ENCODE results near the gene CASQ1. TPM values are rescaled to one million over a fixed set of nuclear protein-coding genes. Genes with fewer than 3 reads are reported as not detected.

CASQ1 gene
- total RNA-seq, 1 donor from 2014 or later: 0.26 TPM

DNA sequence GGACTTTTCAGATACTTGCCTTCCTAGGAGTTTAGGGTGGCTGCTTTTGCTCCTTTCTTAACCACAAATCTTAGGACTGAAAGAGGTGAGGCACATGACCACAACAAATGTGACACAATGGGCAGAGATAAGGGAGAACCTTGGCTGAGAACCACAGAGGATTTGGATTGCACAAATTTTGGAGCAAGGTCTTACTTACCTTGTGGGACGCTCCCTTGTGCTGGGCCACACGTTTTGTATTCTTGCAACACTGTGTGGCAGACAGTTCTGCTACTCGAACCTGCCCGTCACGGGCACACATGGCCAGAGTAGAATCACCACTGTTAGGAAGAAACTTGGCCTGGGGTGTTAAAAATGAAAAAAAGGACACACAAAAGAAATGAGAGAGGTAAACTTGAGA lies 48.0 kb downstream of the CASQ1 start:
- Mint-ChIP-seq H3K27me3 (ENCODE audit: low read depth) (no peaks in the 10 kb centered on the region), H3K4me3 (no peak overlapping the region), H3K36me3 (ENCODE audit: low read depth) (peaks cover 6% of the 10 kb centered on the region), H3K4me1 (no peaks in the 10 kb centered on the region), H3K27ac (ENCODE audit: unreplicated experiment) (no peak overlapping the region), H3K9me3 (no peaks in the 10 kb centered on the region)
- TF ChIP-seq, protein P1, sequence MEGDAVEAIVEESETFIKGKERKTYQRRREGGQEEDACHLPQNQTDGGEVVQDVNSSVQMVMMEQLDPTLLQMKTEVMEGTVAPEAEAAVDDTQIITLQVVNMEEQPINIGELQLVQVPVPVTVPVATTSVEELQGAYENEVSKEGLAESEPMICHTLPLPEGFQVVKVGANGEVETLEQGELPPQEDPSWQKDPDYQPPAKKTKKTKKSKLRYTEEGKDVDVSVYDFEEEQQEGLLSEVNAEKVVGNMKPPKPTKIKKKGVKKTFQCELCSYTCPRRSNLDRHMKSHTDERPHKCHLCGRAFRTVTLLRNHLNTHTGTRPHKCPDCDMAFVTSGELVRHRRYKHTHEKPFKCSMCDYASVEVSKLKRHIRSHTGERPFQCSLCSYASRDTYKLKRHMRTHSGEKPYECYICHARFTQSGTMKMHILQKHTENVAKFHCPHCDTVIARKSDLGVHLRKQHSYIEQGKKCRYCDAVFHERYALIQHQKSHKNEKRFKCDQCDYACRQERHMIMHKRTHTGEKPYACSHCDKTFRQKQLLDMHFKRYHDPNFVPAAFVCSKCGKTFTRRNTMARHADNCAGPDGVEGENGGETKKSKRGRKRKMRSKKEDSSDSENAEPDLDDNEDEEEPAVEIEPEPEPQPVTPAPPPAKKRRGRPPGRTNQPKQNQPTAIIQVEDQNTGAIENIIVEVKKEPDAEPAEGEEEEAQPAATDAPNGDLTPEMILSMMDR (conservative IDR thresholded peaks at IDR 0.05): no peak
- DNase-seq (ENCODE audit: low read depth, low spot score): no peak

DNA sequence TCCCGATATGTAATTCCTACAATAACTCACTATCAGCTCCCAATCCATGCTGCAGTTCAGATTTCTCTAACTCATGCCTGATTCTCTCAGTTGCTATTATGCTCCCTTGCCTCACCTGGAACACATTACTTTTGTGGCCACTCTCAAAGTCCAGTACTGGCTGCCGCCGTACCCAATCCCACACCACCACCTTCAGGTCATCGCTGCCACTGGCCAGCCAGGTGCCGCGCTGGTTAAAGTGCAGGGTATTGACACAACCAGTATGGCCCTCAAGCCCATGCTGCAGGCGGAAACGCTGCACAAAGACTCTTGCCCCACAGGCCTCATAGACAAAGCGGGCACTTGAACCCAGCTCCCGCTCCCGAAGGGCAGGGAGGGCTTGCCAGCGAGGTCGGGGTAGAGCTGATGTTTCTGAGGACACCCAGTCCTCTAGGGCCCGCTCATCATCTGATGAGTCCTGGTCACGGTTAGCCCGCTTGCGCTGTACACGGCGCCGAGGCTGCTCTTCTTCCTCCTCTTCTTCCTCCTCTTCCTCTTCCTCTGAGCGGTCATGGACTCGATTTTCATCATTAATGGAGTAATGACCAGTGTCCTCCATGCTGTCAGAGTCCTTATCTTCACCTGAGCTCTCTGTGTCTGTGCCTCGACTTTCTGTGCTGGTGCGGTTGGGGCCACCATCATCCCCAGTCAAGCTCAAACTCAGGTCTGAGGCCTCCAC lies 49.4 kb downstream of the CASQ1 start:
- Mint-ChIP-seq H3K27ac (ENCODE audit: unreplicated experiment) (no peak overlapping the region), H3K4me1 (peaks cover 1% of the 10 kb centered on the region), H3K27me3 (ENCODE audit: low read depth) (no peaks in the 10 kb centered on the region), H3K36me3 (ENCODE audit: low read depth) (peaks cover 6% of the 10 kb centered on the region), H3K9me3 (no peaks in the 10 kb centered on the region), H3K4me3 (no peak overlapping the region)
- no peak for DNase-seq (ENCODE audit: low read depth, low spot score)
- TF ChIP-seq, protein P1 (conservative IDR thresholded peaks at IDR 0.05): no peak

DNA sequence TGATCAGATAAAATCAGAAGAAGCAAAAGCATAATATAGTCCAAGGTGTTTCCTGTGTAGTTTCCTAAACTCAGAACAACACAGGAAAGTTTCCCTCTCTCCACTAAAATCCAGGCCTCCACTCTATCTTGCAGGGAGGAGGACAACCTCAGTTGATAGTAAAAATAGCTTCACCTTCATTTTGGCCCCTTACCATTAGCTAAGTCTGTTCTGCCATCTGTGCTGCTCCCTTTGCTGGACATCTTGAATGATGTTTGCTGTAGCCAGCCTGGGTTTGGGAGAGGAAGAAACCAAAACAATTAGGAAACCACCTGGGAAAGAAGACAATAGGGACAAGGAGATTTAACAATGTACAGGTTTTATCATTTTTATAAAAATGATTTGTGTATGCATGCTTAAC lies 53.4 kb downstream of the CASQ1 start:
- DNase-seq (ENCODE audit: low read depth, low spot score): no peak
- no peak overlapping the region for H3K27ac Mint-ChIP-seq (ENCODE audit: unreplicated experiment)
- H3K4me3 Mint-ChIP-seq: no peak overlapping the region
- H3K4me1 Mint-ChIP-seq: peaks cover 13% of the 10 kb centered on the region
- no peaks in the 10 kb centered on the region for H3K27me3 Mint-ChIP-seq (ENCODE audit: low read depth)
- TF ChIP-seq, protein P1 (conservative IDR thresholded peaks at IDR 0.05): no peak
- H3K36me3 Mint-ChIP-seq (ENCODE audit: low read depth): peaks cover under 1% of the 10 kb centered on the region
- no peaks in the 10 kb centered on the region for H3K9me3 Mint-ChIP-seq

DNA sequence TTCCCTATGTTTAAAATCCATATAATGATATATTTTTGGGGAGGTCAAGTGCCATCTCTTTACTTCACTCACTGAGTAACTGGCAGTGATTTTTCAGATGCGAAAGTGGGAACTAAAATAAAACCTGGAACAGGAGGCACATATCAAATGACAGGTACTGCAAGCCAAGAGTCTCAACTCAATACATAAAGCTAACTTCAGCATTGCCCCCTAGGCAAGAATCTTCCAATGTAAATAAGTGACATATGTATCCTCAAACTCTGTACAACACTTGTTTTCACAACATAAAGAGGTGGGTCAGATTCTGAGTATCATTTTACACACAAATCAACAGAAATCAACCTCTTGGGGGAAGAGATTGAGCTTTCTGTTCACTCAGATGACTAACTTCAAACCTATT lies 53.8 kb downstream of the CASQ1 start:
- no peak for DNase-seq (ENCODE audit: low read depth, low spot score)
- H3K27ac Mint-ChIP-seq (ENCODE audit: unreplicated experiment): no peak overlapping the region
- no peaks in the 10 kb centered on the region for H3K36me3 Mint-ChIP-seq (ENCODE audit: low read depth)
- no peaks in the 10 kb centered on the region for H3K27me3 Mint-ChIP-seq (ENCODE audit: low read depth)
- H3K4me3 Mint-ChIP-seq: no peak overlapping the region
- H3K9me3 Mint-ChIP-seq: no peaks in the 10 kb centered on the region
- H3K4me1 Mint-ChIP-seq: peaks cover 13% of the 10 kb centered on the region
- TF ChIP-seq, protein P1 (conservative IDR thresholded peaks at IDR 0.05): no peak

DNA sequence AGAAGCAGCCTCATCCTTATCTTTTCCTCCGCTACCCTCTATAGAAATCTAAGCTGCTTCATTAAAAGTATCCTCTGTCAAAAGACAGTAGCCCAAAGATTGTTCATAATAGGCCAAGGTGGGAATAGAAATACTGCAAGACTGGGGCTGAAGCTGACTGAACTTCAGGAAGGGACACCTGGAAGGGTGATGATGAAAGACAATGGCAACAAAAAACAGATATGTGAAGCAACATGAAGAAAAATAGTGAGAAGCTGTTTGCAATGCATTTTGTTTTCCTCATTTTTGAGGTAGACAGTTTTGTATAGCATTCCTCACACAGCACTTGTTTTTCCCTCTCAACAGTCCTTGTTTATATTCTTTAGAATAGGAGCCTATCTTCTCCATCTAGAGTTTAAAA lies 55.1 kb downstream of the CASQ1 start:
- Mint-ChIP-seq H3K4me1 (peaks cover 13% of the 10 kb centered on the region), H3K36me3 (ENCODE audit: low read depth) (no peaks in the 10 kb centered on the region), H3K27ac (ENCODE audit: unreplicated experiment) (no peak overlapping the region), H3K9me3 (no peaks in the 10 kb centered on the region), H3K4me3 (no peak overlapping the region), H3K27me3 (ENCODE audit: low read depth) (no peaks in the 10 kb centered on the region)
- TF ChIP-seq, protein P1 (conservative IDR thresholded peaks at IDR 0.05): no peak
- DNase-seq (ENCODE audit: low read depth, low spot score): no peak
